AG04449 (cell line): ENCODE results near the gene TMEM169.

Experiments used
- CTCF ChIA-PET: fragments of 350-600 bp; formaldehyde crosslinking; extraction: SDS; loops from one replicate; lab custom pipeline; 2021; ENCODE audit warnings: antibody characterized with exemption; lab: Yijun Ruan, JAX
- POLR2A ChIA-PET: fragments of 400-600, 350-600 bp; formaldehyde crosslinking; extraction: SDS; loops from one replicate; lab custom pipeline; 2020; ENCODE audit warnings: antibody characterized with exemption, inconsistent platforms; lab: Yijun Ruan, JAX
- DNase-seq: peaks from one replicate; pipeline ENCODE4 v3.0.0-alpha.2; 2010; ENCODE audit warnings: low read depth, low spot score
- H3K4me3 ChIP-seq: 2 replicates; pipeline ENCODE4 v1.5.1; 2011; ENCODE audit warnings: low read depth, mild to moderate bottlenecking, control low read depth, low read length
- CTCF ChIP-seq: IDR thresholded peaks from one replicate; pipeline ENCODE4 v1.5.1; 2011; ENCODE audit warnings: mild to moderate bottlenecking, moderate library complexity, low read length, control low read depth, inconsistent platforms; ENCODE audit not compliant: insufficient read depth; ENCODE audit errors: missing control alignments

Gene TMEM169

GRCh38 chr2:216041438-216041837 lies 40.3 kb upstream of the TMEM169 start:
- no peak for TF ChIP-seq CTCF
- POLR2A ChIA-PET, result no interaction called here

GRCh38 chr2:216043949-216044348 lies 37.8 kb upstream of the TMEM169 start:
- no peak for TF ChIP-seq CTCF
- DNase-seq, result no peak
- ChIA-PET CTCF (interaction anchor here (1.7 to 5.5 kb wide), 3 partner anchors 10 to 48 kb away, joined by 4 to 74 read pairs (median 13); no protein-coding TSS in a partner anchor), POLR2A (no interaction called here)
- H3K4me3 ChIP-seq, result no peak overlapping the region

More at GRCh38 chr2:216041438-216041837, 40.3 kb upstream of the TMEM169 start:
- H3K4me3 ChIP-seq, result no peak overlapping the region
- no peak for DNase-seq
- CTCF ChIA-PET, result interaction anchor here (1.2 to 5.5 kb wide), 2 partner anchors 8 to 12 kb away, joined by 3 to 74 read pairs; no protein-coding TSS in a partner anchor

GRCh38 chr2:216044883-216045486 lies 36.7 kb upstream of the TMEM169 start:
- TF ChIP-seq CTCF, result no peak
- DNase-seq, result no peak
- H3K4me3 ChIP-seq, result no peak overlapping the region
- CTCF ChIA-PET, result interaction anchor here (1.2 to 5.5 kb wide), 7 partner anchors 8 to 47 kb away, joined by 4 to 74 read pairs (median 5); partner anchors contain the start of gene MREG
- POLR2A ChIA-PET, result no interaction called here

- DNase-seq, result no peak
- no peak overlapping the region for H3K4me3 ChIP-seq
- no peak for TF ChIP-seq CTCF
- POLR2A ChIA-PET, result no interaction called here
- CTCF ChIA-PET, result interaction anchor here (0.8 to 10.8 kb wide), 3 partner anchors 11 to 63 kb away, joined by 3 to 104 read pairs (median 3); no protein-coding TSS in a partner anchor
Measured at GRCh38 chr2:216047397-216047796, 34.3 kb upstream of the TMEM169 start.

- ChIA-PET CTCF (interaction anchor here (10.8 kb wide), 1 partner anchor 14 kb away, joined by 104 read pairs; no protein-coding TSS in a partner anchor), POLR2A (no interaction called here)
- no peak overlapping the region for H3K4me3 ChIP-seq
- no peak for TF ChIP-seq CTCF
- DNase-seq, result no peak
Measured at GRCh38 chr2:216049452-216049851, 32.3 kb upstream of the TMEM169 start.

GRCh38 chr2:216051350-216051749 lies 30.4 kb upstream of the TMEM169 start:
- H3K4me3 ChIP-seq, result no peak overlapping the region
- no peak for DNase-seq
- TF ChIP-seq CTCF, result no peak
- ChIA-PET CTCF (interaction anchor here (10.8 kb wide), 1 partner anchor 16 kb away, joined by 104 read pairs; no protein-coding TSS in a partner anchor), POLR2A (interaction anchor here (0.7 kb wide), 1 partner anchor 74 kb away, joined by 3 read pairs; no protein-coding TSS in a partner anchor)
